ENCODE data around the gene TSPEAR.
"Not testable (repeated sequence)": the region's sequence is repeated elsewhere in the genome, so short reads cannot be mapped to it uniquely, and the experiment has no call there.

Gene TSPEAR

DNA sequence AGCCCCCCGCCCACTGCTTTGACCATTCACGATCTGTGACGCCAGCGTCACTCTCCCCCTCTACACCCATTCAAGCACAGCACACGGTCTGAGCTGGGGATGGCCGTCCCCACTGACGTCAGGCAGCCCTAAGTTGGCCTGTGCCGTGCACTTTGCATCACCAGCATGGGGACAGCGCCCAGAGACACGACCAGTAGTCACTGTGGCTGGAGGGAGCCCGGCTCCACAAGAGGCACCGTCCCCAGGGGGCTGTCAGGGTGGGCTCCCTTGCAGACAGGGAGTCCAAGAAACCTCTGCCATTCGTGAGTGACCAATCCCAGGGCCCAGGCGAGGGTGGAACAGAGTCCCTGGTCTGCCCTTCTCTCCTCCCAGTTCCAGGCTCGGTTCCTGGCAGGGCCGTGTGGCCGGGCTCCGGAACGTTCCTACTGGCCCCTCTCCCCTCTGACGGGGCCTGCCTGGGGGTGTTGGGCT is 97.2 kb downstream of the TSPEAR start:
- Histone ChIP-seq H3K9ac (no peak overlapping the region), H3K4me1 (peaks cover 42% of the 10 kb centered on the region), H3K36me3 (no peaks in the 10 kb centered on the region), H3K4me3 (no peak overlapping the region), H4K20me1 (no peaks in the 10 kb centered on the region), H3K4me2 (peak overlapping the region; percentile 71; the same call in 1 of the 2 replicates), H3K9me3 (peaks cover 31% of the 10 kb centered on the region), H3K27ac (no peak overlapping the region), H3K27me3 (no peaks in the 10 kb centered on the region)
- TF ChIP-seq Cebpa-rat (IDR thresholded peaks at IDR 0.05) = no peak

DNA sequence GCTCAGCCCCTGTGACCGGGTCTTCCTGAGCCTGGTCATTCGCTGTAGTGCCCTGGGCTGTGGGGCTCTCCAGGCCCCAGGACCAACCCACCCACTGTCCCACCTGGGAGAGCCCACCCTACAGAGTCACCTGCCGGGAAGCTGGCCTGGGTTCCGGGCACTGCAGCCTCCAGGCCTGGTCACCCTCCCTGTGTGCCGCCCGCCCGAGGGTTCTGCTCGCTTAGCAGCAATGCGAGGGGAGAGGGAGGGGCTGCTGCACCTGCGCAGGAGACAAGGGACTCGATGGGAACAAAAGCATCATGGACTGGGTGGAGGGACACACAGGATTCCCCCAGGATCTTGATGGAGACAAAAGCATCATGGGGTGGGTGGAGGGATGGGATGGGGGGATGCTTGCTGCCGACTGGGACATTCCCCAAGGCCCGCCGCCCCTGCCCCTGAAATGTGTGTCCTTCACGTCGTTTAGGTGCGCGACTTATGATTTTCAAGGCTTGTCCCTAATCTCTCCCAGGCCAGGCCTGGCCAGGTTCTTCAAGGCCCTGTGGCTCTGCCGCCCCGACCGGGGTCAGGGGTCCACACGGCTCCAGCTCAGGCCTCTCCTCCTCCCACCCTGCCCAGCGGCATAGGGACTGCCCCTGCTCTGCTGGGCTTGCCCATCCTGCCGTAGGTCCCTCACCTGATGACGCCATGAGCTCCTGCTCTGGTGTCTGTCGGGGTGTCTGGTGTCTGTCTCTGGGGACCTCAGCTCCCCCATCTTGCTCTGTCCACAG is 97.8 kb downstream of the TSPEAR start:
- no peak overlapping the region for H3K9ac ChIP-seq
- no peaks in the 10 kb centered on the region for H4K20me1 ChIP-seq
- no peaks in the 10 kb centered on the region for H3K27me3 ChIP-seq
- H3K9me3 ChIP-seq = peaks cover 36% of the 10 kb centered on the region
- no peak for TF ChIP-seq Cebpa-rat (IDR thresholded peaks at IDR 0.05)
- H3K36me3 ChIP-seq = no peaks in the 10 kb centered on the region
- H3K4me2 ChIP-seq = no peak overlapping the region
- H3K27ac ChIP-seq = no peak overlapping the region
- peaks cover 36% of the 10 kb centered on the region for H3K4me1 ChIP-seq
- no peak overlapping the region for H3K4me3 ChIP-seq

DNA sequence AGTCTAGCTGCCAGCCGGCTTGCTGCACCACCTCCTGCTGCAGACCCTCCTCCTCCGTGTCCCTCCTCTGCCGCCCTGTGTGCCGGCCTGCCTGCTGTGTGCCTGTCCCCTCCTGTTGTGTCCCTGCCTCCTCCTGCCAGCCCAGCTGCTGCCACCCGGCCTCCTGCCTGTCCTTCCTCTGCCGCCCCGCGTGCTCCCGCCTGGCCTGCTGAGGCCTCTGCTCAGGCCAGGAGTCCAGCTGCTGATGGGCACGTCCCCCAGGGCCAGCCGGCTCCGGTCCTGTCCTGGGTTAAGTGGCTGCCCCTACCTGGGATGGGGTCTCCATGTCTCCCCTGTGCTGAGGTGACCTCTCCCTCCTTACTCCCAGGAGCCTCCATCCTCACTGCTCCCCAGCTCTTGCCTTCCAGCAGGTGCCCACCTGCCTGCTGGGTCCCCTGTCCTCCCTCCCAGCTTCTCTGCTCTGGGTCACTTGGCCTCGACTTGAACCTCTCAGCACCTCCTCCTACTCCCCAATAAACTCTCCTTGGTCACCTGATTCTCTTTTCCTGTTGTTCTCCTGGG is 98.6 kb downstream of the TSPEAR start:
- Histone ChIP-seq H3K27ac (no peak overlapping the region), H3K27me3 (no peaks in the 10 kb centered on the region), H3K9me3 (peaks cover 36% of the 10 kb centered on the region), H4K20me1 (no peaks in the 10 kb centered on the region), H3K9ac (no peak overlapping the region), H3K4me3 (no peak overlapping the region), H3K4me2 (no peak overlapping the region), H3K36me3 (no peaks in the 10 kb centered on the region), H3K4me1 (peaks cover 27% of the 10 kb centered on the region)
- no peak for TF ChIP-seq Cebpa-rat (IDR thresholded peaks at IDR 0.05)

DNA sequence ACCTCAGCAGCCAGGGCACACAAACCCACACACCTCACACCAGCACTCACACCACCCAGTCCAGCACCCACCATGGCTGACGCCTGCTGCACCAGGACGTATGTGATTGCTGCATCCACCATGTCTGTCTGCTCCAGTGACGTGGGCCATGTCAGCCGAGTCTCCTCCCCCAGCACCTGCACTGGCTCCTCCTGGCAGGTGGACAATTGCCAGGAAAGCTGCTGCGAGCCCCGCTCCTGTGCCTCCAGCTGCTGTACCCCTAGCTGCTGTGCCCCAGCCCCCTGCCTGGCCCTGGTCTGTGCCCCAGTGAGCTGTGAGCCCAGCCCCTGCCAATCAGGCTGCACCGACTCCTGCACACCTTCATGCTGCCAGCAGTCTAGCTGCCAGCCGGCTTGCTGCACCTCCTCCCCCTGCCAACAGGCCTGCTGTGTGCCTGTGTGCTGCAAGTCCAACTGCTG is 99.3 kb downstream of the TSPEAR start, which contains the start of gene KRTAP10-8:
TSS of gene KRTAP10-8 (plus strand) at position 51 of the 458 bp plus-strand sequence. CDS start at position 73, 22 bp downstream.
- Histone ChIP-seq H3K36me3 (no peaks in the 10 kb centered on the region), H3K9me3 (peaks cover 36% of the 10 kb centered on the region), H4K20me1 (no peaks in the 10 kb centered on the region), H3K4me2 (no peak within 1 kb of the TSS), H3K27ac (no peak within 1 kb of the TSS), H3K4me1 (peaks cover 27% of the 10 kb centered on the region), H3K4me3 (no peak within 1 kb of the TSS), H3K27me3 (no peaks in the 10 kb centered on the region), H3K9ac (no peak within 1 kb of the TSS)
- no peak for TF ChIP-seq Cebpa-rat (IDR thresholded peaks at IDR 0.05)

DNA sequence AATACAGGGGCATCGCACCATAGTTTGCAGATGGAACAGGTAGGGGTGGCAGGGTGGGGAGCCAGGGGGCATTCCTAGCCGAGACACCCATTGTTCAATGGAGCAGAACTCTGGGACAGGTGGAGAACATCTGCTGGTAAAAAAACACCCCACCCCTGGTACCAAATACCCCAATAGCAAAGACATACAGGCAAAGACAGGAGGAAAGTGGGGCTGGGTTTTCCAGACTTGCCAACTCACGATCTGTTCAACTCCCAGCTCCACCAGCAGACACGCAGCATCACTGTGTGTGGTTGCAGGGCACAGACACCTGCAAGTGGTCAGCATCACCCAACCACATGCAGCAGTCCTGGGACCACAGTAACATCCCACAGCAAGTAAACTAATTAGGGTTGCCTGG is 99.8 kb downstream of the TSPEAR start:
- Histone ChIP-seq H3K9ac (no peak overlapping the region), H3K4me1 (peaks cover 24% of the 10 kb centered on the region), H3K9me3 (peaks cover 36% of the 10 kb centered on the region), H3K27me3 (no peaks in the 10 kb centered on the region), H4K20me1 (no peaks in the 10 kb centered on the region), H3K4me3 (no peak overlapping the region), H3K4me2 (no peak overlapping the region), H3K27ac (no peak overlapping the region), H3K36me3 (no peaks in the 10 kb centered on the region)
- no peak for TF ChIP-seq Cebpa-rat (IDR thresholded peaks at IDR 0.05)

DNA sequence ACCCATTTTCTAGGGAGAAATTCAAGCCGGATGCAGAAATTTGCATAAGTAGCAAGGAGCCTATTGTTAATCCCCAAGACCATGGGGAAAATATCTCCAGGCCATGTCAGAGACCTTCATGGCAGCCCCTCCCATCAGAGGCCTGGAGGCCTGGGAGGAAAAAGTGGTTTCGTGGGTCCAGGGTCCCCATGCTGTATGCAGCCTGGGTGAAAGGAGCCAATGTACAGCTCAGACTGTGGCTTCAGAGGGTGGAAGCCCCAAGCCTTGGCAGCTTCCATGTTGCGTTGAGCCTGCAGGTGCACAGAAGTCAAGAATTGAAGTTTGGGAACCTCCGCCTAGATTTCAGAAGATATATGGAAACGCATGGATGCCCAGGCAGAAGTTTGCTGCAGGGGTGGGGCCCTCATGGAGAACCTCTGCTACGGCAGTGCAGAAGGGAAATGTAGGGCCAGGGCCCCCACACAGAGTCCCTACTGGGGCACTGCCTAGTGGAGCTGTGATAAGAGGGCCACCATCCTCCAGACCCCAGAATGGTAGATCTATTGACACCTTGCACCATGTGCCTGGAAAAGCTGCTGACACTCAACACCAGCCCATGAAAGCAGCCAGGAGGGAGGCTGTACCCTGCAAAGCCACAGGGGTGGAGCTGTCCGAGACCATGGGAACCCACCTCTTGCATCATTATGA is 101.1 kb downstream of the TSPEAR start:
- not testable (repeated sequence) for H4K20me1 ChIP-seq, H3K36me3 ChIP-seq, H3K9ac ChIP-seq, H3K27me3 ChIP-seq, H3K4me3 ChIP-seq, H3K4me2 ChIP-seq, H3K27ac ChIP-seq
- Histone ChIP-seq H3K9me3 (peaks cover 36% of the 10 kb centered on the region), H3K4me1 (peaks cover 11% of the 10 kb centered on the region)

DNA sequence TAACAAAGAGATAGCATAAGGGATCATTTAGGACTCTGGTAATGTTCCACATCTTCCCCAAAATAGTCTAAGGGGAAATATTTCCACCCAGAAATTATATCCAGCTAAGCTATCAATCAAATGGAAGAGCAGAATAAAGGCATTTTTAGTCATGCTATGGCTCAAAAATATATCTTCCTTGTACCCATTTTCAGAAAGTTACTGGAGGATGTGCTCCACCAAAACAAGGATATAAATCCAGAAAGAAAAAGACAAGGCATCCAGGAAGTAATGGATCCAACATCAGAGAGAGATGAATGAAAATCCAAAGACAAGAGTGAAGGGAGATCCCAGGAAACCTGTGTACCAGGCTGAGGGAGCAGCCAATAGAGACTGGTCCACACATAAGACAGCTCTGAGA is 102.2 kb downstream of the TSPEAR start:
- Histone ChIP-seq H3K27ac (no peak overlapping the region), H3K4me3 (no peak overlapping the region), H3K4me1 (peaks cover under 1% of the 10 kb centered on the region; the same call in 1 of the 2 replicates), H3K4me2 (no peak overlapping the region), H3K9ac (no peak overlapping the region), H4K20me1 (no peaks in the 10 kb centered on the region), H3K9me3 (peaks cover 42% of the 10 kb centered on the region), H3K27me3 (no peaks in the 10 kb centered on the region), H3K36me3 (no peaks in the 10 kb centered on the region)
- no peak for TF ChIP-seq Cebpa-rat (IDR thresholded peaks at IDR 0.05)

DNA sequence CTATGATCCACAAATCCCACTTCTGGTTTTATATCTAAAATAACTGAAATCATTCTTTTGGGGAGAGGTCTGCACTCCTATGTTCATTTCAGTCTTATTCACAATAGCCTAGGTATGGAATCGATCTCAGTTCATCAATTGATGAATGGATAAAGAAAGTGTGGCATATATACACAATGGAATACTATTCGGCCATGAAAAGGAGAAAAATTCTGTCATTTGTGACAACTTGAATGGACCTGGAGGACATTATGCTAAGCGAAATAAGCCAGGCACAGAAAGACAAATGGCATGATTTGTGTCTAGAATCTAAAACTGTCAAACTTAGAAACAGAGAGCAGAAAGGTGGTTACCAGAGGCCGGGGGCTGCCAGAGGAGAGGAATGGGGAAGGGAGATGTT is 104.9 kb downstream of the TSPEAR start:
- no peaks in the 10 kb centered on the region for H3K36me3 ChIP-seq
- TF ChIP-seq Cebpa-rat (IDR thresholded peaks at IDR 0.05) = no peak
- peaks cover 38% of the 10 kb centered on the region for H3K9me3 ChIP-seq

DNA sequence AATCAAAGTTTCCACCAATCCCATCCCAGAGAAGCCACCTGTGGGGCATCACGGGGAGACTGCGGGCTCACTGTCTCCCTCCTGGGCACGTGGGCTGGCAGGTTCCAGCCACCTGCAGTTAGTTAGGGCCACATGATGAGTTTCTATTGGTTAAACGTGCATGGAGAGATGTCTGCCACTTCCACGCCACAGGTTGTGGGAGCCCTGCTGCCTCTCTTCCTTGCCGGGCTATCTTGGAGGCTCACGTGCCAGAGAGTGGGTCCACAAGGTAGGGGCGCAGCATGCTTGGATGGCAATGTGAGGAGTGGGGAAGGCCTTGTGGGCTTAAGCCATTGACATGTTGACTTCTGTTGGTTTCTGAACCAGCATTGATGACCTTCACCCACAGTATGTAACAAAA is 107.5 kb downstream of the TSPEAR start:
- no peak for TF ChIP-seq Cebpa-rat (IDR thresholded peaks at IDR 0.05)

More for the DNA sequence above, 104.9 kb downstream of the TSPEAR start:
- H3K4me1 ChIP-seq = no peaks in the 10 kb centered on the region
- no peaks in the 10 kb centered on the region for H3K27me3 ChIP-seq
- no peaks in the 10 kb centered on the region for H4K20me1 ChIP-seq
- no peak overlapping the region for H3K9ac ChIP-seq
- no peak overlapping the region for H3K27ac ChIP-seq
- no peak overlapping the region for H3K4me3 ChIP-seq
- no peak overlapping the region for H3K4me2 ChIP-seq

More for the DNA sequence above, 107.5 kb downstream of the TSPEAR start:
- Histone ChIP-seq H4K20me1 (no peaks in the 10 kb centered on the region), H3K9ac (no peak overlapping the region), H3K27ac (no peak overlapping the region), H3K27me3 (no peaks in the 10 kb centered on the region), H3K9me3 (peaks cover 12% of the 10 kb centered on the region), H3K4me1 (no peaks in the 10 kb centered on the region), H3K4me3 (no peak overlapping the region), H3K4me2 (no peak overlapping the region), H3K36me3 (no peaks in the 10 kb centered on the region)

Data from BLaER1 (cell line).